GM19035 (cell line): Measurements from ENCODE around the gene SUSD4.

ENCODE experiments used
- ATAC-seq: cut with Tn5 transposase; IDR thresholded peaks from one replicate; pipeline ENCODE4 v1.9.1; 2021; ENCODE audit not compliant: unreplicated experiment

Gene SUSD4

DNA sequence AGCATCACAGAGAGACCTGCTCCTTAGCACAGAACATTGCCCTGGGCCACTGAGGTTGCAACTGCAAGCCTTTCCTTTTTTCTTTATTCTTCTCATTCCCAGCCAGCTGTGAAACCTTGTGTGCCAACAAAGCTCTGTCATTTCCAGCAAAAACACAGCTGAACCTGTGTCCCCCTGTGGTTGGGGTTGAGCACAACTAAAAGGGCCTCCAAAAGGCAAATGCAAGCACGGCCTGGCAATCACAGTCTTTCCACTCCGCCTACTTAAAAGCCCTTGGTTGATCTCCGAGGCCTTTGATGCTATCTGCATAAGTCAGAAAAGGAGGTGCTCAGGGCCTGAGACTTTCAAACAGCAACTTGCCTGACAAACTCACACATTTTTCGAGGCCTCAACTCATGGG is 32.7 kb downstream of the SUSD4 start:
- ATAC-seq = no peak

DNA sequence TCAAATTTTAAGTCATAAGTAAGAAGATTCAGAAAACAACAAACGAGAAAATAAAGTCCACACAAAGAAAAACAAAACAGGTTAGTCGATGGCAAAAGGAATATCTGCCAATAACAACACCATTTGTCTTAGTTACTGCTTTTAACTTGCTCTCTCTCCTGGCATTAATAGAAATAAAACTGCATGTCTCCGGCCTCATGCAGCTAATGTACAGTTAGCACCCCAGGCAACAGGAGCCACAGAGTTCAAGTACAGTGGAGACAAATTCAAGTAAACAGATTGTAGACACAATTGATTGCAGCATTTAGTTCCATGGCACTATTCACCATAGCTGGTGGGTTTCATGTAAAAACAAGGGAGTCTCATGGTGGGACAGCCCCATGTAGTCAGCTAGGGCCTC is 33.5 kb downstream of the SUSD4 start:
- no peak for ATAC-seq

DNA sequence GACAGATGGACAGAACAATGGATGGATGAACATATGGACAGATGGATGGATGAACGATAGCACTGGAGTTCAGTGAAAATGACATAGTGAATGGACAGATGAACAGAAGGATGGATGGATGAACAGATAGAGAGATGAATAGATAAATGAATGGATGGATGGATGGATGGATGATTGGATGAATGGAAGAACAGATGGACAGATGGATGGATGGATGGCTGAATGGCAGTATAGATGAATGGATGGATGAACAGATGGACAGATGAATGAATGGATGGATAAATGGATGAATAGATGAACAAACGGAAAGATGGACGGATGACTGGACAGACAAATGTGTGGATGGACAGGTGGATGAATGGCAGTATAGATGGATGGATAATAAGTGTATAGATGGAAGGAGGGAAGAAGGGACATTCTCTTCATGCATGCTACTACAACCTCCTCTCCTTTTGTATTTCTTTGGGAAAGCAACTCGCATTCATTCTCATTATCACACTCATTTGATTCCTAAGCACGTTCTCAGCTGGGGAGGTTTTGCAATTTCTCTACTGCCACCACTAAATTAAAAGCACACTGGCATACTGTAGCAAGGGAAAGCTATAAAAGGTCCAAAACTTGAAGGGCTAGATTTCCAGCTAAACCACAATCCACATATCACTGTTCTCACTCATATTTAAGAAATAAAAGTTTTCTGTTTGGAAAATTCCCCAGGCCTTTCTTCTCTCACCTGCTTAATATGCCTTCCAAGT is 34.1 kb downstream of the SUSD4 start:
- no peak for ATAC-seq

GRCh38 chr1:223329252-223329651 is 34.7 kb downstream of the SUSD4 start:
- no peak for ATAC-seq

- no peak for ATAC-seq
Measured at GRCh38 chr1:223328566-223328965, 35.4 kb downstream of the SUSD4 start.

DNA sequence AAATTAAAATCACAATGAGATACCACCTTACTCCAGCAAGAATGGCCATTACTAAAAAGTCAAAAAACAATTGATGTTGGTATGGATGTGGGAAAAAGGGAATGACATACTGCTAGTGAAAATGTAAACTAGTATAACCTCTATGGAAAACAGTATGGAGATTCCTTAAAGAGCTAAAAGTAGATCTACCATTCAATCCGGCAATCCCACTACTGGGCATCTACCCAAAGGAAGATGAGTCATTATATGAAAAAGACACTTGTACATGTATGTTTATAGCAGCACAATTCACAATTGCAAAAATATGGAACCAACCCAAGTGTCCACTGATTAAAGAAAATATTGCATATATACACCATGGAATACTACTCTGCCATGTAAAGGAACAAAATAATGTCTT is 37.2 kb downstream of the SUSD4 start:
- ATAC-seq = no peak

GRCh38 chr1:223323491-223324484 is 40.2 kb downstream of the SUSD4 start:
- ATAC-seq = no peak

GRCh38 chr1:223322868-223323267 is 41.1 kb downstream of the SUSD4 start:
- ATAC-seq = no peak

DNA sequence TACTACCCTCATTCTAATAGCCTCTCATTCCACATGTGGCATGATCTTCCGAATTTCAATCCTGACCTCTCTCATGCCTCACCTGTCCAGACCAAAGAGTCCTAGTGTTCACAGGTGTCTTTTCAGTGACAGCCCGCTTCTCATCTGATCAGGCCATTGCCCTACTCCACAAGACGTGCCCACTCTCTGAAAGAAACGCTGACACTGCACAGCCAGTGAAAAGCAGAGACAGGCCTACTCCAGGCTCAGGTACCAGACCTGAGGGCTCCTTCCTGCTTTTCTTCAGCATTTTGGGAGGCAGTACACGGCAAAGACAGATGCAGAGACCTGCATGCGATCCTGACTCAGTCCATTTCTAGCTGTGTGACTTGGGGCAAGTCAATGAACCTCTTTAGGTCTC is 43.0 kb downstream of the SUSD4 start:
- no peak for ATAC-seq

- no peak for ATAC-seq
Measured at GRCh38 chr1:223319905-223320580, 43.9 kb downstream of the SUSD4 start.

GRCh38 chr1:223319398-223319797 is 44.6 kb downstream of the SUSD4 start:
- ATAC-seq = no peak

- no peak for ATAC-seq
Measured at GRCh38 chr1:223316082-223316481, 47.9 kb downstream of the SUSD4 start.

DNA sequence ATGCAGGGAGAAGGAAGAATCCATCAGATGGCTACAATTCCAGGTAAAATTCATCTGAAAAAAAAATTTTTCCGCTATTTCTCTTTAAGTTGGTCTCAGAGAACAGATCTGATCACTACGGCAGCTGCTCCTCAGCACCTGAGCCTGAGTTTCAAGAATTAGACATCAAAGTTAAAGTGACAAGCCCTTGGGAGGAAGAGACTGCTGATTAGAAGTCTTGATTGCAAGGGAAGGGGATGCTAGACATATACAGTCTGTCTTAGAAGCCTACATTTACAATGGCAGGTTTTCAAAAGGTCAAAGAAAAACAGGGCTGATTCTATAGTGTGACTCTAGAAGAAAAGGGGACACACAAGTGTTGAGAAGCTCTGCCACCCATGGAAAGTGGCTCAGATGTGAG is 48.3 kb downstream of the SUSD4 start:
- ATAC-seq = no peak

GRCh38 chr1:223313415-223313754 is 50.6 kb downstream of the SUSD4 start:
- no peak for ATAC-seq

DNA sequence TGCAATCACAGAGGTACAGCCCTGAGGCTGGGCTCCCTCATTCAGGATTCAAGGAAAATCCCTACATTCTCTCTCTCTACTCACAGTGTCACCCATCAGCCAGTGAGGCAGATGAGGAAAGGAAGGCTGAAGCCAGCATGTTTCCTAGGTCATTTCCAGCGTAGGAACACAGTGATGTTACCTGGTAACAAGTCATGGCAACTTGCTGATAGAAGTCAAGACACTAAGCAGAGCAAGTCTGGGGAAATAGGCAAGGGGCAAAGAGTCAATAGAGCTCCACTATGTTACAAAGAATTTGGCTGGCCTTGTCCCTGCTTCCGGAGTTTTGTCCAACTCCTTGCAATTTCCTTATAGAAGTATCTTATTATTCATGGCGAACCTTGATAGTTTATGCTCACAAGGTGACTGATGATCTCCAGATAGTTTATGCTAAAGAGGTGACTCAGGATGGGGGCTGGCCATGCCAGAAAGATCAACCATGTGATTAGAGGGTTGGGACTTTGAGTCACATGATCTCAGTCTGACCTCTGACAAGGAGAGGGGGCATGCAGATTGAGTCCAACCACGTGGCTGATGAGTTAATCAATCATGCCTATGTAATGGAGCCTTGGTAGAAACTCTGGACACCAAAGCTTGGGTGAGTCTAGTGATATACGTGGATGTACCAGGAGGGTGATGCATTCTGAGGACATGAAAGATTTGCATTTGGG is 51.1 kb downstream of the SUSD4 start:
- ATAC-seq = no peak

- no peak for ATAC-seq
Measured at GRCh38 chr1:223312273-223312672, 51.7 kb downstream of the SUSD4 start.

DNA sequence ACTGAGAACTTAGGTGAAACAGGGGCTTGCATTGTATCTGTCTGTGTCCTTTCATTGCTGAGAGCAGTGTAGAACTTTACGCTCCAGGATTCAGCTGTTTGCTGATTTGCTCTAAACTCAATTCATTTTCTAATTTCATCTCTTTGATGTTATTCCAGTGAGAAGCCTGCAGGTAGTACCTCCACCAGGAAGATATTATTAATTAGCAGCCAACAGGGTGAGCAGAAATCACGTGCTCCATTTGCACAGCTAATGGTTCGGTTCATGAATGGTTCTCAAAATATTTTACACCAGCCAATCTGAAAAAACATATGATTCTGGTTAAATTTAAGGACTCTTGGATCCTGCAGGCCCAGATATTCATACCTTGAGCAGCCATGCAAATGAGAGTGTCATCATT is 52.1 kb downstream of the SUSD4 start:
- no peak for ATAC-seq

DNA sequence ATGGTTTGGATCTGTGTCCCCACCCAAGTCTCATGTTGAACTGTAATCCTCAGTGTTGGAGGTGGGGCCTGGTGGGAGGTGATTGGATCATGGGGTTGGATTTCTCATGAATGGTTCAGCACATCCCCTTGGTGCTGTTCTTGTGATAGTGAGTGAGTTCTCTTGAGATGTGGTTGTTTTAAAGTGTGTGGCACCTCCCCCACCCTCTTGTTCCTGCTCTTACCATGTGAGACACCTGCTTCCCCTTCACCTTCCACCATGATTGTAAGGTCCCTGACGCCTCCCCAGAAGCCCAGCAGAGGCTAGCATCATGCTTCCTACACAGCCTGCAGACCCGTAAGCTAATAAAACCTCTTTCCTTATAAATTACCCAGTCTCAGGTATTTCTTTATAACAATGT is 55.8 kb downstream of the SUSD4 start:
- ATAC-seq = no peak

DNA sequence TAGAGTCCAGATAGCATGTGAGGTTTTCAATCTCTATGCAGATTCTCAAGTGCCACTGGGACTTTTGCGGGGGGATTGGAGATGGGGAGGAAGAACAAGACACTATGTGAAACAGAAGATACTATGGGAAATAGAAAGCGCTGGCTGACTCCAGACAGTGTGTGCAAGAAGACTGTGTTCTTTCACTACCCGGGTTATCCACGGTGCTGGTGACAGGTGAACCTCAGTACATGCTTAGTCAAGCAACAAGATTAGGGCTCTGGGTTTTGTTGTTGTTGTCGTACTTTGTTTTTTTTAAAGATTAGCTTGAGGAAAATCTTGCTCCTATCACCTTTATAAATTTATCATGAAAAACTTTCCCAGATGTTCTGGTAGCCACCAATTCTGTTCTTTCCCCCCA is 56.4 kb downstream of the SUSD4 start:
- no peak for ATAC-seq

DNA sequence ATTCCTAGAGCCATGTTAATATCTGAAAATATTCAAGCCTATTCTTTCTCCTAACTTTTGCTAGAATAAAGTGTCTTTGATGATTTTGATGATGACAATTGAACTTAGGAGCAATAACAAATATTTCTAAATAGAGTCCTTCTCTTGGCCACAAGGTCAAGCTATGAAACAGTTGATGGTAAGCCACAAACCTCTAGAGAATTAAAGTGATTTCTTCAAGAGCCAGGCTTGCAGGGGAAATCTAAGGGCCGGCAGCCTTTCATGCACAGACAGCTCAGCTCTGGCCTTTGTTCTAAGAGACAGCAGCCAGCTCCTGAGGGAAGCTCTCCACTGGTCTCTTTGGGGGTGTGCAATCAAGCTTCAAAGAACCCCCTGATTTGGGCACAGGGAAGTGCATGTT is 59.0 kb downstream of the SUSD4 start:
- no peak for ATAC-seq

GRCh38 chr1:223301371-223301770 is 62.6 kb downstream of the SUSD4 start:
- no peak for ATAC-seq
